Breast epithelium (tissue), 4 donors: ENCODE measurements around the gene HES5. TPM values are rescaled to one million over a fixed set of nuclear protein-coding genes. Genes with fewer than 3 reads are reported as not detected.

Source experiments
- DNase-seq, 2 donors: peaks; one replicate each; pipeline ENCODE4 v3.0.0-alpha.2; 2019; ENCODE audit warnings: low spot score in 2 of 2
- H3K27ac ChIP-seq, 2 donors: fragments of 200-600 bp; sonication (generic) in 1 of 2; one replicate each; pipeline ENCODE4 v1.5.1; 2016 to 2019; ENCODE audit warnings: mild to moderate bottlenecking in 1 of 2
- H3K27me3 ChIP-seq, 2 donors: fragments of 200-600 bp; sonication (generic) in 1 of 2; one replicate each; pipeline versions ENCODE4 v1.5.1 to v1.6.0; 2017 to 2019; ENCODE audit warnings: control low read depth in 1 of 2, mild to moderate bottlenecking in 1 of 2
- H3K36me3 ChIP-seq: fragments of 200-600 bp; one replicate; pipeline ENCODE4 v1.5.1; 2019
- H3K4me1 ChIP-seq, 2 donors: fragments of 200-600 bp; sonication (generic); one replicate each; pipeline ENCODE4 v1.5.1; 2016 to 2019; ENCODE audit warnings: control low read depth in 1 of 2
- H3K4me3 ChIP-seq, 3 donors: fragments of 200-600 bp; sonication (generic); 1 replicate in 2 of 3; 2 replicates in 1 of 3; pipeline ENCODE4 v1.5.1; 2016 to 2019; ENCODE audit warnings: mild to moderate bottlenecking in 3 of 3, moderate library complexity in 2 of 3
- H3K9me3 ChIP-seq, 2 donors: fragments of 200-600 bp; sonication (generic) in 1 of 2; one replicate each; pipeline ENCODE4 v1.5.1; 2016 to 2019; ENCODE audit warnings: control low read depth in 1 of 2
- CTCF ChIP-seq, 3 donors: fragments of 450-650 bp; IDR thresholded peaks; one replicate each; pipeline ENCODE4 v1.5.1; 2016 to 2017; ENCODE audit warnings: antibody characterized with exemption in 3 of 3, mild to moderate bottlenecking in 3 of 3, moderate library complexity in 3 of 3
- POLR2A ChIP-seq: fragments of 450-650 bp; IDR thresholded peaks from one replicate; pipeline ENCODE4 v1.6.1; 2016; ENCODE audit warnings: antibody characterized with exemption, mild to moderate bottlenecking, moderate library complexity
- POLR2AphosphoS5 ChIP-seq, 3 donors: sonication (generic); formaldehyde crosslinking; IDR thresholded peaks; one replicate each; pipeline ENCODE4 v1.6.1; 2017; ENCODE audit warnings: antibody characterized with exemption in 3 of 3
- intact Hi-C: fragments of 100-400 bp; cut with DNase I; formaldehyde crosslinking; loops from one replicate; pipeline ENCODE4 v1.15.1; 2023; ENCODE audit warnings: low total_unique reads
- total RNA-seq, 3 donors: library from RNA; depleted of rRNA; stranded (reverse); fragments of >200 nt; gene quantifications; one replicate each; pipeline ENCODE4 v1.1.0, GENCODE V29; 2016

Gene HES5
- total RNA-seq, 3 donors from 2014 or later, result not detected

- Histone ChIP-seq H3K36me3 (no peaks in the 10 kb centered on the region), H3K9me3 (no peaks in the 10 kb centered on the region), H3K27ac (no peak overlapping the region), H3K4me3 (no peak overlapping the region), H3K27me3 (no peaks in the 10 kb centered on the region), H3K4me1 (no peaks in the 10 kb centered on the region)
- intact Hi-C loops, result loop anchor here (10.0 kb wide), 1 partner anchor 510 kb away; no protein-coding TSS in a partner anchor
- TF ChIP-seq POLR2A (no peak), CTCF (IDR thresholded peaks at IDR 0.05) (no peak), POLR2AphosphoS5 (IDR thresholded peaks at IDR 0.05) (no peak)
- no peak for DNase-seq
Measured at GRCh38 chr1:2494323-2494693, 35.8 kb downstream of the HES5 start.

- H3K4me3 ChIP-seq, result no peak overlapping the region
- no peak overlapping the region for H3K27ac ChIP-seq
- H3K4me1 ChIP-seq, result no peaks in the 10 kb centered on the region
- H3K27me3 ChIP-seq, result no peaks in the 10 kb centered on the region
- no peaks in the 10 kb centered on the region for H3K36me3 ChIP-seq
- no peaks in the 10 kb centered on the region for H3K9me3 ChIP-seq
- DNase-seq, result no peak
- intact Hi-C loops, result loop anchor here (10.0 kb wide), 1 partner anchor 511 kb away; no protein-coding TSS in a partner anchor
- TF ChIP-seq POLR2AphosphoS5 (IDR thresholded peaks at IDR 0.05) (no peak), POLR2A (no peak), CTCF (IDR thresholded peaks at IDR 0.05) (no peak)
Measured at GRCh38 chr1:2493691-2494322, 36.3 kb downstream of the HES5 start.

- TF ChIP-seq POLR2A (no peak), CTCF (IDR thresholded peaks at IDR 0.05) (no peak), POLR2AphosphoS5 (IDR thresholded peaks at IDR 0.05) (no peak)
- intact Hi-C loops, result loop anchor here (10.0 kb wide), 1 partner anchor 512 kb away; no protein-coding TSS in a partner anchor
Measured at GRCh38 chr1:2493218-2493617, 36.8 kb downstream of the HES5 start.

GRCh38 chr1:2492091-2492490 lies 38.0 kb downstream of the HES5 start:
- no peak for TF ChIP-seq POLR2AphosphoS5 (IDR thresholded peaks at IDR 0.05)
- no peak for TF ChIP-seq CTCF (IDR thresholded peaks at IDR 0.05)
- no peak for TF ChIP-seq POLR2A
- Histone ChIP-seq H3K9me3 (no peaks in the 10 kb centered on the region), H3K4me3 (no peak overlapping the region), H3K27ac (no peak overlapping the region), H3K27me3 (no peaks in the 10 kb centered on the region), H3K36me3 (no peaks in the 10 kb centered on the region), H3K4me1 (no peaks in the 10 kb centered on the region)
- DNase-seq, result no peak
- intact Hi-C loops, result loop anchor here (10.0 kb wide), 1 partner anchor 513 kb away; no protein-coding TSS in a partner anchor

More at GRCh38 chr1:2493218-2493617, 36.8 kb downstream of the HES5 start:
- Histone ChIP-seq H3K36me3 (no peaks in the 10 kb centered on the region), H3K27ac (no peak overlapping the region), H3K4me3 (no peak overlapping the region), H3K9me3 (no peaks in the 10 kb centered on the region), H3K4me1 (no peaks in the 10 kb centered on the region), H3K27me3 (no peaks in the 10 kb centered on the region)
- no peak for DNase-seq

GRCh38 chr1:2489615-2490014 lies 40.4 kb downstream of the HES5 start:
- TF ChIP-seq POLR2AphosphoS5 (IDR thresholded peaks at IDR 0.05) (no peak), POLR2A (no peak)

More at GRCh38 chr1:2489615-2490014, 40.4 kb downstream of the HES5 start:
- Histone ChIP-seq H3K4me1 (no peaks in the 10 kb centered on the region), H3K27me3 (no peaks in the 10 kb centered on the region), H3K9me3 (no peaks in the 10 kb centered on the region), H3K36me3 (no peaks in the 10 kb centered on the region), H3K4me3 (no peak overlapping the region), H3K27ac (no peak overlapping the region)
- DNase-seq, result no peak
- intact Hi-C loops, result loop anchor here (10.0 kb wide), 1 partner anchor 515 kb away; no protein-coding TSS in a partner anchor
